SK-N-SH (cell line): ENCODE measurements around the gene CCDC149. TPM values are rescaled to one million over a fixed set of nuclear protein-coding genes. Genes with fewer than 3 reads are reported as not detected.

Source experiments
- CTCF ChIA-PET: fragments of 300-600, 350-600 bp; formaldehyde crosslinking; extraction: SDS; loops from one replicate; lab custom pipeline; 2021; lab: Yijun Ruan, JAX
- POLR2A ChIA-PET: fragments of 350-600 bp; sonication (Branson Sonifier 250); formaldehyde crosslinking; extraction: SDS; loops from one replicate; lab custom pipeline; 2020; ENCODE audit warnings: antibody characterized with exemption, inconsistent platforms; lab: Yijun Ruan, JAX
- DNase-seq: peaks from one replicate; pipeline ENCODE4 v3.0.0; 2012
- H2AFZ ChIP-seq: fragments of 200-600 bp; sonication (generic); 2 replicates; pipeline ENCODE4 v1.8.1; 2016; ENCODE audit warnings: antibody characterized with exemption, mild to moderate bottlenecking, low read depth
- H3F3A ChIP-seq: fragments of 200-600 bp; sonication (generic); replicated peaks from 2 replicates; pipeline ENCODE3; 2016; ENCODE audit warnings: antibody characterized with exemption, mild to moderate bottlenecking; ENCODE audit not compliant: insufficient read depth
- H3K27ac ChIP-seq, 2 experiments: fragments of 200-500 bp in 1 of 2; fragments of 200-600 bp in 1 of 2; sonication (Bioruptor generic) in 1 of 2; sonication (generic), shearing (Covaris generic) in 1 of 2; 2 replicates each; pipeline versions ENCODE4 v1.5.1 to v1.6.1; 2014 to 2016; ENCODE audit warnings: low read depth in 2 of 2, inconsistent platforms in 1 of 2, low read length in 1 of 2, mild to moderate bottlenecking in 1 of 2, mixed read lengths in 1 of 2
- H3K27me3 ChIP-seq: fragments of 200-600 bp; sonication (generic), shearing (Covaris generic); 2 replicates; pipeline ENCODE4 v1.6.1; 2016; ENCODE audit warnings: mixed run types; ENCODE audit not compliant: insufficient read depth
- H3K36me3 ChIP-seq, 2 experiments: fragments of 200-500 bp in 1 of 2; fragments of 200-600 bp in 1 of 2; sonication (Bioruptor generic) in 1 of 2; sonication (generic) in 1 of 2; replicated peaks in 1 of 2; 2 replicates each; pipeline versions ENCODE3 to v1.5.1; 2014 to 2016; ENCODE audit warnings: low read length in 1 of 2, mild to moderate bottlenecking in 1 of 2; ENCODE audit not compliant: insufficient read depth in 2 of 2, control insufficient read depth in 1 of 2
- H3K4me1 ChIP-seq, 2 experiments: fragments of 200-500 bp in 1 of 2; fragments of 200-600 bp in 1 of 2; sonication (Bioruptor generic) in 1 of 2; sonication (generic), shearing (Covaris generic) in 1 of 2; 2 replicates each; pipeline versions ENCODE4 v1.5.1 to v1.6.1; 2014 to 2016; ENCODE audit warnings: low read depth in 1 of 2, low read length in 1 of 2, mixed run types in 1 of 2; ENCODE audit not compliant: insufficient read depth in 2 of 2, control insufficient read depth in 1 of 2
- H3K4me2 ChIP-seq: fragments of 200-600 bp; sonication (generic), shearing (Covaris generic); 2 replicates; pipeline ENCODE4 v1.6.1; 2017; ENCODE audit warnings: mixed run types
- H3K4me3 ChIP-seq, 2 experiments: fragments of 200-500 bp in 1 of 2; fragments of 200-600 bp in 1 of 2; sonication (Bioruptor generic) in 1 of 2; sonication (generic), shearing (Covaris generic) in 1 of 2; 2 replicates each; pipeline versions ENCODE4 v1.5.1 to v1.8.1; 2014 to 2016; ENCODE audit warnings: low read depth in 2 of 2, inconsistent platforms in 1 of 2, low read length in 1 of 2, mild to moderate bottlenecking in 1 of 2, mixed read lengths in 1 of 2, moderate library complexity in 1 of 2
- H3K79me2 ChIP-seq: fragments of 200-600 bp; sonication (generic); 2 replicates; pipeline ENCODE4 v1.8.1; 2017; ENCODE audit warnings: mild to moderate bottlenecking; ENCODE audit not compliant: insufficient read depth
- H3K9ac ChIP-seq: fragments of 200-600 bp; sonication (generic); 2 replicates; pipeline ENCODE4 v1.6.1; 2017; ENCODE audit warnings: mixed run types
- H3K9me2 ChIP-seq: fragments of 200-600 bp; sonication (generic); 2 replicates; pipeline ENCODE4 v1.6.1; 2017; ENCODE audit warnings: mixed run types
- H3K9me3 ChIP-seq: fragments of 200-600 bp; sonication (generic); 2 replicates; pipeline ENCODE4 v1.6.1; 2017; ENCODE audit warnings: mixed run types, mild to moderate bottlenecking, moderate library complexity
- H4K20me1 ChIP-seq: fragments of 200-600 bp; sonication (generic); 2 replicates; pipeline ENCODE4 v1.6.1; 2017; ENCODE audit warnings: mild to moderate bottlenecking, mixed run types; ENCODE audit not compliant: insufficient read depth
- CTCF ChIP-seq: fragments of 200-600 bp; sonication (generic); IDR thresholded peaks from 2 replicates; pipeline ENCODE4 v1.6.1; 2017; ENCODE audit warnings: antibody characterized with exemption, mild to moderate bottlenecking, moderate library complexity
- ELF1 ChIP-seq: IDR thresholded peaks from 2 replicates; pipeline ENCODE4 v1.4.0; 2012
- GABPA ChIP-seq: IDR thresholded peaks from 2 replicates; pipeline ENCODE4 v1.4.0; 2012; ENCODE audit warnings: low read depth, mild to moderate bottlenecking
- MEF2A ChIP-seq: IDR thresholded peaks from 2 replicates; pipeline ENCODE4 v1.4.0; 2012; ENCODE audit warnings: low read depth, borderline replicate concordance
- RAD21 ChIP-seq: IDR thresholded peaks from 2 replicates; pipeline ENCODE4 v1.6.1; 2012; ENCODE audit warnings: mild to moderate bottlenecking, low read length
- SMC3 ChIP-seq: IDR thresholded peaks from 2 replicates; pipeline ENCODE4 v1.6.1; 2012; ENCODE audit warnings: low read depth, low read length, improper control_type of control experiment
- USF1 ChIP-seq: IDR thresholded peaks from 2 replicates; pipeline ENCODE4 v1.4.0; 2012; ENCODE audit warnings: low read depth, borderline replicate concordance
- WGBS: methylation state at CpG from one replicate; pipeline ENCODE4 v1.1.6; 2017; ENCODE audit warnings: low lambda C conversion rate; 5-methylcytosine and 5-hydroxymethylcytosine counted together
- polyA plus RNA-seq, 3 experiments: library from polyadenylated mRNA; depleted of rRNA; stranded (reverse); fragments of >200 nt; gene quantifications; 2 replicates each; pipeline ENCODE4 v1.2.3, GENCODE V29; 2012

The CCDC149 gene
- polyA plus RNA-seq, 1 of the 3 experiments (the other 2 are of a cell fraction), result 5.5 TPM

- Histone ChIP-seq H3K9me3 (no peaks in the 10 kb centered on the region), H2AFZ (no peak overlapping the region), H3F3A (peaks cover 15% of the 10 kb centered on the region), H3K4me1 (peaks cover 2 to 11% of the 10 kb centered on the region in 2 experiments; a peak in 2 of 4 replicates), H3K9ac (no peak overlapping the region), H4K20me1 (no peaks in the 10 kb centered on the region), H3K27ac (0 out of 4 replicates have a peak overlapping the region, but pooled peaks of 1 of the 2 experiments have one; percentile 72), H3K4me3 (no peak overlapping the region), H3K4me2 (0 out of 2 replicates have a peak overlapping the region, but pooled peaks have one; percentile 77), H3K36me3 (no peaks in the 10 kb centered on the region), H3K79me2 (no peaks in the 10 kb centered on the region), H3K9me2 (no peaks in the 10 kb centered on the region), H3K27me3 (no peaks in the 10 kb centered on the region)
- no peak for DNase-seq
- TF ChIP-seq USF1 (no peak), SMC3 (peak; percentile 17; the same call in 1 of the 2 replicates), RAD21 (peak; percentile 30; the same call in 1 of the 2 replicates), ELF1 (no peak), CTCF (peak; percentile 55)
- WGBS, result 66% methylated on average over 8 of the region's 8 CpGs
- POLR2A ChIA-PET, result no interaction called here
- CTCF ChIA-PET, result interaction anchor here (1.3 kb wide), 1 partner anchor 10 kb away, joined by 3 read pairs; no protein-coding TSS in a partner anchor
Measured at GRCh38 chr4:24793219-24794005, 119.4 kb downstream of the CCDC149 start.

- WGBS, result 67% methylated on average over 4 of the region's 4 CpGs
- Histone ChIP-seq H3K9me3 (0 out of 2 replicates have a peak, but pooled peaks cover under 1% of the 10 kb centered on the region), H3K79me2 (no peaks in the 10 kb centered on the region), H3K4me2 (no peak overlapping the region), H3K27ac (no peak overlapping the region), H3K36me3 (no peaks in the 10 kb centered on the region), H3K27me3 (no peaks in the 10 kb centered on the region), H2AFZ (no peak overlapping the region), H3F3A (peaks cover 15% of the 10 kb centered on the region), H3K4me1 (peaks cover 2 to 11% of the 10 kb centered on the region in 2 experiments; a peak in 2 of 4 replicates), H4K20me1 (no peaks in the 10 kb centered on the region), H3K9ac (no peak overlapping the region), H3K9me2 (no peaks in the 10 kb centered on the region), H3K4me3 (no peak overlapping the region)
- ChIA-PET POLR2A (no interaction called here), CTCF (interaction anchor here (1.3 kb wide), 1 partner anchor 10 kb away, joined by 3 read pairs; no protein-coding TSS in a partner anchor)
- TF ChIP-seq MEF2A, result no peak
- no peak for TF ChIP-seq GABPA
- no peak for DNase-seq
Measured at GRCh38 chr4:24792552-24792951, 120.3 kb downstream of the CCDC149 start.
